GM23338 (cell line): Measurements from ENCODE around the gene KCNA2.

ENCODE experiments used
- CREB1 ChIP-seq: fragments of 250-450 bp; sonication (Bioruptor Pico); IDR thresholded peaks from 2 replicates; pipeline ENCODE4 v1.5.0; 2020; ENCODE audit warnings: low read depth, mild to moderate bottlenecking, moderate library complexity
- EZH2 ChIP-seq: fragments of 200-600 bp; sonication (generic); IDR thresholded peaks from one replicate; pipeline ENCODE4 v1.8.0; 2017; ENCODE audit warnings: antibody characterized with exemption, mild to moderate bottlenecking, low read depth; ENCODE audit not compliant: unreplicated experiment
- EZH2phosphoT487 ChIP-seq: fragments of 200-600 bp; sonication (generic); IDR thresholded peaks from one replicate; pipeline ENCODE4 v1.8.1; 2018; ENCODE audit warnings: antibody characterized with exemption; ENCODE audit not compliant: unreplicated experiment
- POLR2AphosphoS5 ChIP-seq: IDR thresholded peaks from 2 replicates; pipeline ENCODE4 v1.6.1; 2016; ENCODE audit warnings: antibody characterized with exemption, low read depth
- TF ChIP-seq, protein P1 (sequence below), 2 experiments: fragments of 200-600 bp in 1 of 2; sonication (generic) in 1 of 2; conservative IDR thresholded peaks; 2 replicates each; pipeline versions ENCODE4 v1.5.1 to v1.6.1; 2016 to 2017; ENCODE audit warnings: antibody characterized with exemption in 2 of 2, low read depth in 2 of 2, mild to moderate bottlenecking in 2 of 2, moderate library complexity in 1 of 2
- TF ChIP-seq, protein P2 (sequence below): IDR thresholded peaks from one replicate; pipeline ENCODE4 v1.6.1; 2018; ENCODE audit warnings: antibody characterized with exemption; ENCODE audit not compliant: unreplicated experiment
- TF ChIP-seq, protein P3 (sequence below): IDR thresholded peaks from 2 replicates; pipeline ENCODE4 v1.6.1; 2016; ENCODE audit warnings: antibody characterized with exemption

DNA sequence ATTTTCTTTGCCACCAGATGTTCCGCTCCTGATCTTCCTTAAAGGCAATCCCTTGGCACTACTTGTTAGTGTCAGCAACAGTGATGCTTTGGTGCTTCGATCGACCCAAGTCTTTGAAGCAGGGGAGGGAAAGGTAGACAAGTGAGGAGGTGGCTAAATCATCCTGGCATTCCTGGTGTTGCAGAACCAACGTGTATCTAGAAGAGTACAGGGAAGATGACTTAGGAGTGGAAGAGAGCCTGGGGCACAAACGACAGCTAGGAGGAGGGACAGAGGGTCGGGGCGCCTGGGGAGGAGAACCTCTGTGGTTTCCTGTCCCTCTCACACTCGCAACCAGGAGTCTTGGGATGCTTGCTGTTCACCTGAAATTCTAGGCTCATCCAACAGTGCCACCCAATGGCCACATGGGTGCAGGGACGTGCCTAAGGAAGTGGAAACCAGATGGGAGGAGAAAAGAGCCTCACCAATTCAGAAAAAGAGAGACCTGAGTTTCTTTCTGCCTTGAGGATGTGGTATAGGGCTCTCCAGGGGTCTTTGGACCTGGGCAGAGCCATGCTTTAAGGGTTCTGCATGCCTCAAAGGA, 9.5 kb upstream of the KCNA2 start:
- TF ChIP-seq, protein P1, sequence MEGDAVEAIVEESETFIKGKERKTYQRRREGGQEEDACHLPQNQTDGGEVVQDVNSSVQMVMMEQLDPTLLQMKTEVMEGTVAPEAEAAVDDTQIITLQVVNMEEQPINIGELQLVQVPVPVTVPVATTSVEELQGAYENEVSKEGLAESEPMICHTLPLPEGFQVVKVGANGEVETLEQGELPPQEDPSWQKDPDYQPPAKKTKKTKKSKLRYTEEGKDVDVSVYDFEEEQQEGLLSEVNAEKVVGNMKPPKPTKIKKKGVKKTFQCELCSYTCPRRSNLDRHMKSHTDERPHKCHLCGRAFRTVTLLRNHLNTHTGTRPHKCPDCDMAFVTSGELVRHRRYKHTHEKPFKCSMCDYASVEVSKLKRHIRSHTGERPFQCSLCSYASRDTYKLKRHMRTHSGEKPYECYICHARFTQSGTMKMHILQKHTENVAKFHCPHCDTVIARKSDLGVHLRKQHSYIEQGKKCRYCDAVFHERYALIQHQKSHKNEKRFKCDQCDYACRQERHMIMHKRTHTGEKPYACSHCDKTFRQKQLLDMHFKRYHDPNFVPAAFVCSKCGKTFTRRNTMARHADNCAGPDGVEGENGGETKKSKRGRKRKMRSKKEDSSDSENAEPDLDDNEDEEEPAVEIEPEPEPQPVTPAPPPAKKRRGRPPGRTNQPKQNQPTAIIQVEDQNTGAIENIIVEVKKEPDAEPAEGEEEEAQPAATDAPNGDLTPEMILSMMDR (conservative IDR thresholded peaks at IDR 0.05; ENCODE audit: low read depth in 2 of 2): peak; percentile 90 to 98
- TF ChIP-seq POLR2AphosphoS5: no peak
- no peak for TF ChIP-seq EZH2
- no peak for TF ChIP-seq EZH2phosphoT487
- TF ChIP-seq CREB1 (CRISPR knock-in tag): no peak
- TF ChIP-seq, protein P2, sequence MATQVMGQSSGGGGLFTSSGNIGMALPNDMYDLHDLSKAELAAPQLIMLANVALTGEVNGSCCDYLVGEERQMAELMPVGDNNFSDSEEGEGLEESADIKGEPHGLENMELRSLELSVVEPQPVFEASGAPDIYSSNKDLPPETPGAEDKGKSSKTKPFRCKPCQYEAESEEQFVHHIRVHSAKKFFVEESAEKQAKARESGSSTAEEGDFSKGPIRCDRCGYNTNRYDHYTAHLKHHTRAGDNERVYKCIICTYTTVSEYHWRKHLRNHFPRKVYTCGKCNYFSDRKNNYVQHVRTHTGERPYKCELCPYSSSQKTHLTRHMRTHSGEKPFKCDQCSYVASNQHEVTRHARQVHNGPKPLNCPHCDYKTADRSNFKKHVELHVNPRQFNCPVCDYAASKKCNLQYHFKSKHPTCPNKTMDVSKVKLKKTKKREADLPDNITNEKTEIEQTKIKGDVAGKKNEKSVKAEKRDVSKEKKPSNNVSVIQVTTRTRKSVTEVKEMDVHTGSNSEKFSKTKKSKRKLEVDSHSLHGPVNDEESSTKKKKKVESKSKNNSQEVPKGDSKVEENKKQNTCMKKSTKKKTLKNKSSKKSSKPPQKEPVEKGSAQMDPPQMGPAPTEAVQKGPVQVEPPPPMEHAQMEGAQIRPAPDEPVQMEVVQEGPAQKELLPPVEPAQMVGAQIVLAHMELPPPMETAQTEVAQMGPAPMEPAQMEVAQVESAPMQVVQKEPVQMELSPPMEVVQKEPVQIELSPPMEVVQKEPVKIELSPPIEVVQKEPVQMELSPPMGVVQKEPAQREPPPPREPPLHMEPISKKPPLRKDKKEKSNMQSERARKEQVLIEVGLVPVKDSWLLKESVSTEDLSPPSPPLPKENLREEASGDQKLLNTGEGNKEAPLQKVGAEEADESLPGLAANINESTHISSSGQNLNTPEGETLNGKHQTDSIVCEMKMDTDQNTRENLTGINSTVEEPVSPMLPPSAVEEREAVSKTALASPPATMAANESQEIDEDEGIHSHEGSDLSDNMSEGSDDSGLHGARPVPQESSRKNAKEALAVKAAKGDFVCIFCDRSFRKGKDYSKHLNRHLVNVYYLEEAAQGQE: no peak
- TF ChIP-seq, protein P3, sequence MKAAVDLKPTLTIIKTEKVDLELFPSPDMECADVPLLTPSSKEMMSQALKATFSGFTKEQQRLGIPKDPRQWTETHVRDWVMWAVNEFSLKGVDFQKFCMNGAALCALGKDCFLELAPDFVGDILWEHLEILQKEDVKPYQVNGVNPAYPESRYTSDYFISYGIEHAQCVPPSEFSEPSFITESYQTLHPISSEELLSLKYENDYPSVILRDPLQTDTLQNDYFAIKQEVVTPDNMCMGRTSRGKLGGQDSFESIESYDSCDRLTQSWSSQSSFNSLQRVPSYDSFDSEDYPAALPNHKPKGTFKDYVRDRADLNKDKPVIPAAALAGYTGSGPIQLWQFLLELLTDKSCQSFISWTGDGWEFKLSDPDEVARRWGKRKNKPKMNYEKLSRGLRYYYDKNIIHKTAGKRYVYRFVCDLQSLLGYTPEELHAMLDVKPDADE: no peak
